ENCODE measurements around the gene MPC1. TPM values are rescaled to one million over a fixed set of nuclear protein-coding genes. Genes with fewer than 3 reads are reported as not detected.
"Not testable (repeated sequence)": the region's sequence is repeated elsewhere in the genome, so short reads cannot be mapped to it uniquely, and the experiment has no call there.

MPC1 gene
- polyA plus RNA-seq, 5 donors: 38.7 to 49.8 (median 44.0) TPM

DNA sequence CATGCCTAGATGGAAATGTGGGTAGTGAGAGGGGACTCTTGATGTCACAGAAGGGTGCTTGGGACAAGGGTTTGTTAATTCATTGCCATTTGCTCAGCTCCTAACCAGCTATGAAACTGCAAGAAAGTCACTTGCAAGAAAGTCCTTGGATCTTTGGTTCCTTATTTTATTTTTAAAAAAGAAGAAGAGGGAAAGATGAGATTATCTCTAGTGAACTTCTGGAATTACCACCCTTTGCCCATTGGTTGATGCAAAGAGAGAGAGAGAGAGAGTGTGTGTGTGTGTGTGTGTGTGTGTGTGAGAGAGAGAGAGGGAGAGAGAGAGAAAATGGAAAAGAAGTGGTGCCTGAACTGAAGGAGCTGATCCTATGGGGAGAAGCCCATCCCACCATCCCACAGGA is 35.8 kb downstream of the MPC1 start:
- DNase-seq: no peak

DNA sequence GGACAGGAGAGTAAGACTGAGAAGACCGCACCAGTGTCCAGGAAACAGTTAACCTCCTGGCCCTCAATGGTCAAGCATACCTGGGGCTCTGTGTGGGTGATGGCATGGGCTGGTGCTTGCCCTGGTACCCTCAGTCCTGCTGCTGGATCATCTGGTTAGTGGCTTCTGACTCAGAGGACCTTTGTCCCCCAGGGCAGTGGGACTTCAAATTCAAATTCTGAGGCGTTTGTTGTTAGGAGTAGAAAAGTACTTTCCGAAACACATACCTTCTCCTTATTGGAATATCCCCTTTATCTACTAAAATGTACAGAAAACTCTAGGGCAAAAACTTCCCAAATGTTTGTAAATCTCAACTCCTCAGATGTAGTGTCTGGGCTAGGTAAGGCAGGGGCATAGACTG is 36.3 kb downstream of the MPC1 start:
- DNase-seq: no peak

DNA sequence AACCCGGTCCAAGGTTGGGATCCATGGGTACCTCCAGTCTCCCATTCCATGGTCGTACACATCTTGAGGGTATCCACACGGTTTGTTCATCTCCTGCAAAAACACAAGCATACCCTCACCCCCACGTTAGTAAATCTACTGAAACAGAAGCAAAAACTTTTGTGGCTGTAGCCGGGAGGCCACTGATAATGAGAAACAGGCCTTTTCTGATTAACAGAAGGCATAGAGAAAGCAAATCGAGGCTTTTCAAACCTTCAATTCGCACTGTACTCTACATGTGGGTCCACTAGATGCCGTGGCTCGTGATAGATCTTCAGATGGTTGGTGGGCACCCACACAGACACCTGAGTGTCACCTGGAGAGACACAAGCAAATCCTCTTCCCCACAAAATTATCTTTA is 37.1 kb downstream of the MPC1 start:
- not testable (repeated sequence) for DNase-seq

DNA sequence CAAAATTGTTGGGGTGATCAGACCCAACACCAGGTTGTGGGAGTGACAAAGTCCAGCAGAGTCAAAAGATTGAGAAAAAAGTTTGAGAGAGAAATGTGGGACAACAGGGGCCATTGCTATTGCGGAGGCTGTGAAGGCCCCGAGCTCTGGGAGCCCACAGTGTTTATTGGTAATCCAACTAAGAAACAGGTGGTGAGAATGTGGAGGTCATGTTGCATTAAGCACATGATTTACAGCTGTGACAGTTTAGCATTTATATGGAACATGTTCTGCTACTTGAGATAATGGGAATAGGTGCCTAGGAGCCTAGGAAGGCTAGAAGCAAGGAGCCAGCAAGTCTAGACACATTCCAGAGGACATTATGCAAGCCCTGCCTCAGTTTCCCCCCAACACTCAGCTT is 37.8 kb downstream of the MPC1 start:
- DNase-seq: not testable (repeated sequence)

DNA sequence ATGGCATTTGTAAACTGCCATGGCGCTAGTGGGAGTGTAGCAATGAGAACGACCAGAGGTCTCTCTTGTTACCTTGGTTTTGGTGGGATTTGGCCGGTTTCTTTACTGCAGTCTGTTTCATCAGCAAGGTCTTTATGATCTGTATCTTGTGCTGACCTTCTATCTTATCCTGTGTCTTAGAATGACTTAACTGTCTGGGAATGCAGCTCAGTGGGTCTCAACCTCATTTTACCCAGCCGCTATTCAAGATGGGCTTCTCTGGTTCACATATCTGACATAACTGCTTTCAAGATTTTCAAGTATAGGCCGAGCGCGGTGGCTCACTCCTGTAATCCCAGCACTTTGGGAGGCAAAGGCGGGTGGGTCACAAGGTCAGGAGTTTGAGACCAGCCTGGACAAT is 38.5 kb downstream of the MPC1 start:
- no peak for DNase-seq

DNA sequence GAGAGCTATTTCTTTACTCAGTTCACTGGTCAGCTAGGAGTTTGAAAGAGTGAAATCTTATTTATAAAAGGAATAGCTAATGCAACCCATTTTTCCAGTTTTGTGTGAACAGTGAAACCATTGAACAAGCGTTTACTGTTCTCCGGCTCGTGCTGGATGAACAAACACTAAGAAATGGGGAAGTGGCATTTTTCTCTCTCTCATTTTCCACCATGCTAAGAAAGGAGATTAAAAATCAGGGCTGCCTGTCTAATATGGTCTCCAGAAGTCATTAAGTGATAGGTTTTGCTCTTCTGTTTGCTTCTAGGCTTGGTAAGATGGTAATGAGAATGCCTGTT is 39.6 kb downstream of the MPC1 start:
- DNase-seq: no peak

DNA sequence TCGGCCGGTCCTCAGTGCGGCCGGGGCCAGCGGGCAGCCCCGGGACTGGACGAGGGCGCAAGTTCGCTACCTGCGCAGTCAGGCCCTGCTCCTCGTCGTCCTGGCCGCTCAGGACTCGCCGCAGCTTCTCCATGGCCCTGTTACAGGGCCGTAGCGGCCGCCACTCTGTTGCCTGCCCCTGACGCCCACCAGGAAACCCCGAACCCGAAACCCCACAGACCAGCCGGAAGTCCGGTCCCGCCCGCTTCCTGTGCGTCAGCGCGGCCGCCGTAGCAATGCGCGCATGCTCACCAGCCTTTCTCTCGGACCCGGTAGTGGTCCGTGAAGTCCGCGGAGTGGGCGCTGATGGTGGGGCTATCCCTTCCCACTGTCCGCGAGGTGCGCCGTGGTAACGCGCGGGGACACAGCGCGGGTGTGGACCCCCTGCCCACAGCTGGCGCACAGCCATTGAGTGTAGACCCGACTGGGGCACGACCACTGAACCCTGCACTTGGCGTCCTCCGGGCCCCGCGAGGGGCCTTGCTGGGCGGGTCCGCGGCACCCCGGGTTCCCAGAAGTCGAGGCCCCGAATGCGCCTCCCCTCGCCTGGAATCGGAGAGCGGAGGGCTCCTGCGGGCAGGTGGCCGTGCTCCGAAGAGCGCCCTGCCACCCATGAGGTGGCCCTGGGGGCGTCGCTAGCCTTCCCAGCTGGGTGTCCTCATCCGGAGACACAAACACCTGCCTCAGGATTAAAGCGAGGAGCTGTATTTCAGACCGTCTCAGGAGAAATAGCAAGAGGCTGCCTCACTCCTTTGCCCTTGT is 40.2 kb downstream of the MPC1 start, which contains the start of gene SFT2D1:
Gene SFT2D1 (minus strand): TSS at position 197 of the 801 bp plus-strand sequence. CDS start 64 bp downstream, at position 133.
- DNase-seq: peak; percentile 85 to 86

DNA sequence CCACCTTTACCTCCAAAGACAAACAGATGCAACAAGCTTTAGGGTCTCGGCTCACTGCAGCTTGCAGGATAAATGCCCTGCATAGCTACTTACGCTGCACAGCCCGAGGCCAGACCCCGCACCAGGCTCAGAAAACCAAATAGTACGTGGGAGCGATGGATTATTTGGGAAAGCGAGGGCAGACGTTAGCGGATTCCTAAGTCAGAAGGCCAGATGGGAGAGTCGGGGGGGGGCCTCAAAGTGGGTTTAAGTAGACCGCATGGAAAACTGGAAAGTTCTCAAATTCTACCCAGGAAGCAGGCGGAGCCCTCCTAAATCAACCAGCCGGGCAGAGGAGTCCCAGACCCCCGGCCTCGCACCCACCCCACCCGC is 40.8 kb downstream of the MPC1 start:
- peak in 1 of 2 donors; percentile 32 for DNase-seq

DNA sequence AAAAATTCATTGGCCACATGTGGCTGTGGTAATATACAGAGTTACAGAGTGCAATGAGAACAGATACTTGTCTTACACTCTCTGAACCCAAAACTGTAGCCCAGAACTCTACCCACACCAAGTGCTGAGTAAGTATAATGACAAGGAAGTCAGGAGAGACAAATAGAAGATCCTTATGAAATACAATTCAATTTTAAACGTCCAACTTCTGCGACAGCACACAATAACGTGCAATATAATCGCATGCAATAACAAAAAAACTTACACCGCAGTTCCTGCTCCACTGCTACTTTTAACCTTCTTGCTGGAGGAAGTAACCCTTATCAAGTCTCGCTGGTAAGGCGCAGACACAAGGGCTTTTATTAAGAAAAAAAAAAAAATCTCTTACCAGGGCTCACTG is 41.3 kb downstream of the MPC1 start:
- DNase-seq: no peak

DNA sequence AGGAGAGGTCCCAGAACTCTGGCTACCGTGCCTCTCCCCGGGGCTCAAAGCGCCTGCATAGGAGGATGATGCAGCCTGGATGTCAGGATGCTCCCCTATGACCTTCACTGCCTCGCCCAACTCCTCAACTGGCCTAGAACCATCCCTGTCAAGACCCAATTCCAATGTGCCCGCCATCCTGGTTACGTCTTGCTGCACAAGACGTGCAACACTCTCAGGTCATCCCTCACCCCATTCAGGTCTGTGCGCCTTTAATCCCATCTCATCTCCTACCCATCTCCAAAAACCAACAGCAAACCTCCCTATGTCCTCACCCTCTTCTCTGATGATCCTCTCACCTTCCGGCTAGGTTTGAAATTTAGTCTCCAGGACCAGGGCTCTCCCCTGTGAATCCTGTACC is 43.9 kb downstream of the MPC1 start:
- no peak for DNase-seq

DNA sequence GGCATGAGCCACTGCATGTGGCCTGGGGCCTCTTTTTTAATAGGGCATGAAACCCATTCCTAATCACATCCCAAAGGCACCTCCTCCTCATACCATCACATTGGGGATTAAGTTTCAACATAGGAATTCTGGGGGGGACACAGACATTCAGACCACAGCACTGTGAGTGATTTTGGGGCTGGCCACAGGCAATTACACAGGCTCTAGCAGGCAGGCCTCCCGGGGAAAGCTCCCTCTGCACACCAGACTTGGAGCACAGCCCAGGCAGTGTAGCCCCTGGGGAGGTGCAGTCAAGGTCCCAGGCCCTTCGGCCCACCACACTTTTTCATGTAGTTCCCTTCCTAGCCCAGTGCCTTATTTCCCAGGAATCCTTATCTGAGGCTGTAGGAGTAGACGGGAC is 45.9 kb downstream of the MPC1 start:
- no peak for DNase-seq

DNA sequence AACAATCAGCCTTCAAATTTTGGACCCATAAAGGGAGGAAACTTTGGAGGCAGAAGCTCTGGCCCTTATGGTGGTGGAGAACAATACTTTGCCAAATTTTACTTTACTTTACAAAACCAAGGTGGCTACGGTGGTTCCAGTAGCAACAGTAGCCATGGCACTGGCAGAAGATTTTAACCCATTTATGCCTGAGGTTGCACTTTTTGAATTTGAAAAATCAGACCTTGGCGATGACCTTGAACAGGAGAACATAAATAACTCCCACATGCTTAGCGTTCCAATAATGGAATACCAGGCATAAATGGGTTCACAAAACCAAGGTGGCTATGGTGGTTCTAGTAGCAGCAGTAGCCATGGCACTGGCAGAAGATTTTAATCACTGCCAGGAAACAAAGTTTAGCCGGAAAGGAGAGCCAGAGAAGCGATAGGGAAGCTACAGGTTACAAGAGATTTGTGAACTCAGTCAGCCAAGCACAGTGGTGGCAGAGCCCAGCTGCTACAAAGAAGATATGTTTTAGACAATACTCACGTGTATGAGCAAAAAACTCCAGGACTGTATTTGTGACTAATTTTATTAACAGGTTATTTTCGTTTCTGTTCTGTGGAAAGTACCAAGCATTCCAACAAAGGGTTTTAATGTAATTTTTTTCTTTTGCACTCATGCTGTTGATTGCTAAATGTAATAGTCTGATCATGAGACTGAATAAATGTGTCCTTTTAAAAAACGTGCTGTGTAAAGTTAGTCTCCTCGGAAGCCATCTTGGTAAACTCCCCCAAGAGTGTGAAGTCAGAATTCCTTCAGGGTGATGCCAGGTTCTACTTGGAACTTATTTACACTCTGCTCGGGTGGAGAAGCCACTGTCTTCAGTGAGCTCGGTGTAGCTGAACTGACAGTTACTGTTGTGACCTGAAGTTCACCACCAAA is 47.1 kb downstream of the MPC1 start:
- no peak for DNase-seq

DNA sequence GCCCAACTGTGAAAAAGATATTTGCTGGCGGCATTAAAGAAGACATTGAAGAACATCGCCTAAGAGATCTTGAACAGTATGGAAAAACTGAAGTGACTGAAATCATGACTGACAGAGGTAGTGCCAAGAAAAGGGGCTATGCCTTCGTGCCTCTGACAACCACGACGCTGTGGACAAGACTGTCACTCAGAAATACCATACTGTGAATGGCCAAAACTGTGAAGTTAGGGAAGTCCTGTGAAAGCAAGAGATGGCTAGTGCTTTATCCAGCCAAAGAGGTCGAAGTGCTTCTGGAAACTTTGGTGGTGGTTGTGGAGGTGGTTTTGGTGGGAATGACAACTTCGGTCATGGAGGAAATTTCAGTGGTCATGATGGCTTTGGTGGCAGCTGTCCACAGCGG is 47.9 kb downstream of the MPC1 start:
- DNase-seq: no peak

DNA sequence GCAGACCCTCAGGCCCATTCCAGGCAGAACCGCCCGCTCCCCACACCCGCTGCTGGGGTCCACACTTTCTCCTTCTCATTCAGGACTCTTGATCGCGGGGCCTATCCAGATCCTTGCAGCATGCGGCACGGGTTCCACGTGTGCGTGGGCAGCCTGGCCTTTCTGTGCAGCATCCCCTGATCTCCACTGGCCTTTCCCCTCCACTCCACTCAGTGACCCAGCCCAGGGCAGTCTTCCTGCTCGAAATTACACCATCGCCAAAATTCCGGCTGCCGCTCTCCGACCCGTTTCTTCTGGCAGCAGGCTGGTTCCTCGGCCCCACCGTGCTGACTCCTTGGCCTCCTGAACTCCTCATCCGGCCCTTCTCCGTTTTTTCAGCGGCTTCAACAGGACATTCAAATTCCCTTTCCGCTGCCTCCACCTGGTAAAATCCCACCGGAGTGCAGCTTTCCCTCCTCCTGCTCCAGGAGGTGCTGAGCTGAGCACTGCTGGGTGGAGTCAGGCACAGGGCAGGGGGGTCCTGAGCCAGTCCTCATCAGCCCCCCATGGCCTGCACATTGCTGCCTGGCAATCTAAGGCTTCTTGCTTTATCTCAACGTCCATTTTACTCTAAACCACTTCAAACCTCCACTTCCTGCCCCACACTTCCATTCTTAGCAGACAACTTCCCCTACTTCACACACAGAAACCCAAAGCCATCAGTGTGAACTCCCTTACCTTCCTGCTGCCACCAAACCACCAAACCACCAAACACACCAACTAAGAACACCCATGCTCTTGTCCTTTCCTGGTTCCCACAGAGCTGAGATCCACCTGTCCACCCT is 49.4 kb downstream of the MPC1 start:
- no peak for DNase-seq

DNA sequence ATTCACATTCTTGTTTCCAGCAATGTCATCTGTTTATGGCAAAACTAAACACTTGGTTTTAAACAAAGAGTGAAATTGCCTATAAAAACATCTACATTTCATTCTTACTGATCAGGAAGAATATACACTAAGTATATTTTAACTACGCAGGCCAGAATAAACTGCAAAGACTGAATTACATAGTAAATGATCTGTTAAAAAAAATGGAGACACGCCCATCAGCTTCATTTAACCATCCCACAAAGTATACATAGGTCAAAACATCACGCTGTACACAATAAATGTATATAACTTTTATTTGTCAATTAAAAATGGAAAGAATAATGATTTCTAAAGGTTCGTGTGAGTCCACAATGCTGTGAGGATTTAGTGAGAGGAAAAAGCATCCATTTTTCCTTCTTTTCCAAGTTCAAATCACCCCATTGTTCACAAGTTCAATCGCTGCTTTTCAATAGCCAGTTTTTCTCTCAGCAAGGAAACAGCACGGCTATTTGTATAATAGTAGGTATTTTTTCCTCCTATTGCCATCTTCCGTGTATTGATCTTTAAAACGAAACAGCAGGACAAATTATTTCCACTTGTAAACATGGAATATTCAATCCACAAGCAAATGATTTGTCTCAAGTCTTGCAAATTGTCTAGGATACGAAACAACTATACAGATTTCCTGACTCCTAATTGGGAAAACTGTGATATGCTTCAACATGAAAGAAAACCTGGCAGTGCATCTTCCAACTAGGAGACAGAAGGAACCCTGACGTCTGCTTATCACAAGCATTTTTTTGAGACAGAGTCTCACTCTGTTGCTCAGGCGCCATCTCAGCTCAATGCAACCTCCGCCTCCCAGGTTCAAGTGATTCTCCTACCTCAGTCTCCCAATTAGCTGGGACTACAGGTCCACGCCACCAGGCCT is 51.0 kb downstream of the MPC1 start:
- no peak for DNase-seq

DNA sequence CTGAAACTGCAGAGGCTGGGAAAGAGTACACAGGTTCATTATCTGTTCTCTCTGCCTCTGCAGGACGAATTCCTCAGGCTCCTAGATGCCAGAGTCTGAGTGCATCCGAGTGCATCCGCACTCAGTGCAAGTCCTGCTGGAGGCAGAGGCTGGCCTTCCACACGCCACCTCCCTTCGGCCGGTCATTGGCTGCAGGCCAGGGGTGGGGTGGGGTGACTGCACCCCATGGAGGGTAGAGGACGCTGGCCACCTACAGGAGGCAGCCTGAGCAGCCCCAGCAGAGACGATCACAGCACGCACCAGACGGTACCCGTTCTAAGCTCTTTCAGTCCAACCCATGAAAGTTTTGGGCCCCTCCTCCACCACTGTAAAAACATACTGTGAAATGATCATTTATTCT is 52.1 kb downstream of the MPC1 start:
- no peak for DNase-seq

DNA sequence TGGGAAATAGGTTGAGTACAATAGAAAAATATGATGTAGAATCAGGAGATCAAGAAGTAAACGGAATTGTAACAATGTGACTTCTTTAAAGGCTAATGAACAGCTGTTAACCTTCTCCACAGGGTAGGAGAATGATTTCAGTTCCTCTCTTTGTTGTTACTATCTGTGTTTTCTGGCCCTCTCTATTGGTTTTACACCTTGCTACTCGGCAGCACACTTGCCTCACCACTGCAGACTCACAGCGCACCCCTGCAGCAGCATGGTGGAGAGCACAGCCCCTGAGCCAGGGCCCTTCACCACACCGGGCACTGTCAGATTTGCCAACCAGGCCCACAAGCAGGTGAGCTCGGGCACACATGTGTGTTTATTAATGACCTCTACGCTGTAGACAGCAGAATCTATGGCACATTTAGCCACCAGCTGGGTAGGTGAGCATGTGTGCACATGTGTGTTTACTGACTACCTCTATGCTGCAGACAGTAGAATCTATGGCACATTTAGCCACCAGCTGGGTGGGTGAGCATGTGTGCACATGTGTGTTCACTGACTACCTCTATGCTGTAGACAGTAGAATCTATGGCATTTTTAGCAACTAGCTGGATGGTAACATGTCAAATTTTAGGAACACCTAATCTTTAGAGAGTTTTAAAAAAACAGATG is 57.2 kb downstream of the MPC1 start:
- DNase-seq: no peak

DNA sequence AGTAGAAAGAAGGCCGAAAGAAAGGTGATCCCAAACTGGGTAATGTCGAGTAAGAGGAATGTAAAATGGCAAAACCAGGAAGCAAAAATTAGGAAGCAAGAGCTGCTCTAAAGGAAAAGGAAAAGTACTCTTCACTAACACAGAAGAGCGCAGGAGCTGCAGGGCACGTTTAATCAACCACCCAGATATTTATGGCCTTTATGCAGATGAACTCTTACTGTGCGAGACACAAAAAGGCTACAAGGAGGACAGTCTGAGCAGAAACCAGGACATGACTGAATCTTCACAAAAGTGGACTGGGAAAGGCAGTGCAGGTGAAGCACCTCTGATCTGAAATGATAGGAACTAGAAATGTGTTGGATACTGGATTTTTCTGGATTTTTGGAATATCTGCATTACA is 59.3 kb downstream of the MPC1 start:
- no peak for DNase-seq

DNA sequence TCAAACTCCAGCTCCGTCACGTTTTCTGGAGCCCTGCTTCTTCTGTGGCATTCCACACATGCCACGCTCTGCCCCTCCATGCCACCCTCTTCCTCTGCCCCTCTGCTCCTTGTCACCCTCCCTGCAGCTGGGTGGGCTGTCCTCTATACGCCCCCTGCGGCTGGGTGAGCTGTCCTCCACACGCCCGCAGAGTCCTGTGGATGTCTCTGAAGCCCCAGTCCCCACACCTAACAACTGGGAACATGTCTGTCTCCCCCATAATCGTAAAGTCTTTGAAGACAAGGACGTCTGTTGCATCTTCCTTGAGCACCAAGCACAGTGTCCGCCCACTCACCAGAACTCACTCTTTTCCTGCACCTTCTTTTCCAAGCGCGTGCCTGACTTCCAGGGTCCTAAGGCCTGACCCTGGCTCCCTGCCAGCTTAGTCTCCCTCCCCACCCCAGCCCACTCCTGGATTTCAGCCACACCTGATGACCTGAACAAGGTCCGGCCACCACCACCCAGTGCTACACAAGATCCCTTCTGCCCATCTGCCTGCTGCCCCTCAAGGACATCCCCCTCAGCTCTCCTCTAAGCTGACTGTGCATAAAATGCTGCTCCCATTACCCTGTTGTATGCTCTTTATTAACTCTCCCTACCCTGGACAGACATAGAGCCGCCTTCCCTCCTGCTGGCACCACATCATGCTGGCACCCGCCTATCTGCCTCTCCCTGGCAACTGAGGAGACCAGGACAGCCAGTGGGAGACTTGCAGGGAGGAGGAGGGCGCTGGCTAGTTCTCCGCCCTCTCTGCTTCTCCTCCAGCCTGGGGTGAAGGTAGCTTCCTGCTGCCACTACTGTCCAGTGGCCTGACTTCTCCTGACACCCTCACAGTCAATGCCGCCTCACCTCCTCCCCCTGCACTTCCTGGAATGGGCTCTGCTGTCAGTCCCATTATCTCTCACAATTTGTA is 63.8 kb downstream of the MPC1 start:
- no peak for DNase-seq
